Activated CD8-positive, alpha-beta T cell treated with anti-CD3 and anti-CD28 coated beads for 36 hours (primary cell): ENCODE measurements around the gene HCRTR1. TPM values are rescaled to one million over a fixed set of nuclear protein-coding genes. Genes with fewer than 3 reads are reported as not detected.

Experiments
- ATAC-seq: fragments of 200-7000 bp; cut with Tn5 transposase; one replicate; pipeline ENCODE4 v1.10.0; 2021; ENCODE audit warnings: mild to moderate bottlenecking, moderate library complexity
- CTCF ChIA-PET: fragments of 350-600 bp; sonication (Branson Sonifier 250); formaldehyde crosslinking; loops from one replicate; lab custom pipeline; 2021; ENCODE audit warnings: antibody characterized with exemption; lab: Charles Lee
- POLR2A ChIA-PET: fragments of 350-600 bp; sonication (Branson Sonifier 250); formaldehyde crosslinking; loops from one replicate; lab custom pipeline; 2021; ENCODE audit warnings: antibody characterized with exemption; lab: Charles Lee
- DNase-seq: peaks from one replicate; pipeline ENCODE4 v3.0.0-alpha.2; 2020
- H3K27ac Mint-ChIP-seq: one replicate; pipeline ENCODE4 v1.8.0; 2021; ENCODE audit warnings: mild to moderate bottlenecking, mixed read lengths
- H3K27me3 Mint-ChIP-seq: one replicate; pipeline ENCODE4 v1.8.0; 2021; ENCODE audit warnings: mixed read lengths
- H3K36me3 Mint-ChIP-seq: one replicate; pipeline ENCODE4 v1.8.0; 2021; ENCODE audit warnings: low read depth, mixed read lengths
- H3K4me1 Mint-ChIP-seq: one replicate; pipeline ENCODE4 v1.8.0; 2021; ENCODE audit warnings: low read depth, mixed read lengths
- H3K4me3 Mint-ChIP-seq: one replicate; pipeline ENCODE4 v1.8.0; 2021; ENCODE audit warnings: mild to moderate bottlenecking, moderate library complexity, mixed read lengths
- H3K9me3 Mint-ChIP-seq: one replicate; pipeline ENCODE4 v1.8.0; 2021; ENCODE audit warnings: mixed read lengths
- intact Hi-C: fragments of 100-400 bp; cut with micrococcal nuclease; formaldehyde crosslinking; loops from one replicate; pipeline ENCODE4 v1.10.0; 2022
- total RNA-seq, 2 experiments: library from RNA; stranded (reverse); gene quantifications; one replicate each; pipeline ENCODE4 v1.2.3, GENCODE V29; 2021
- TF ChIP-seq, protein P1 (sequence below): fragments of 200-600 bp; IDR thresholded peaks from one replicate; pipeline ENCODE4 v1.8.0; 2022; ENCODE audit warnings: antibody characterized with exemption, mild to moderate bottlenecking

HCRTR1 gene
- total RNA-seq, 2 experiments from 2014 or later = not detected

- Mint-ChIP-seq H3K4me1 (peaks cover 2% of the 10 kb centered on the region), H3K36me3 (no peaks in the 10 kb centered on the region), H3K27ac (no peak overlapping the region), H3K27me3 (no peaks in the 10 kb centered on the region), H3K4me3 (no peak overlapping the region), H3K9me3 (no peaks in the 10 kb centered on the region)
- intact Hi-C loops = no loop called here
- DNase-seq (no peak), ATAC-seq (no peak)
- POLR2A ChIA-PET = interaction anchor here (0.6 to 0.9 kb wide), 2 partner anchors 8 to 1515 kb away, joined by 3 read pairs; no protein-coding TSS in a partner anchor
- CTCF ChIA-PET = interaction anchor here (0.7 to 1.9 kb wide), 4 partner anchors 12 to 54 kb away, joined by 3 to 5 read pairs (median 3); no protein-coding TSS in a partner anchor
- TF ChIP-seq, protein P1, sequence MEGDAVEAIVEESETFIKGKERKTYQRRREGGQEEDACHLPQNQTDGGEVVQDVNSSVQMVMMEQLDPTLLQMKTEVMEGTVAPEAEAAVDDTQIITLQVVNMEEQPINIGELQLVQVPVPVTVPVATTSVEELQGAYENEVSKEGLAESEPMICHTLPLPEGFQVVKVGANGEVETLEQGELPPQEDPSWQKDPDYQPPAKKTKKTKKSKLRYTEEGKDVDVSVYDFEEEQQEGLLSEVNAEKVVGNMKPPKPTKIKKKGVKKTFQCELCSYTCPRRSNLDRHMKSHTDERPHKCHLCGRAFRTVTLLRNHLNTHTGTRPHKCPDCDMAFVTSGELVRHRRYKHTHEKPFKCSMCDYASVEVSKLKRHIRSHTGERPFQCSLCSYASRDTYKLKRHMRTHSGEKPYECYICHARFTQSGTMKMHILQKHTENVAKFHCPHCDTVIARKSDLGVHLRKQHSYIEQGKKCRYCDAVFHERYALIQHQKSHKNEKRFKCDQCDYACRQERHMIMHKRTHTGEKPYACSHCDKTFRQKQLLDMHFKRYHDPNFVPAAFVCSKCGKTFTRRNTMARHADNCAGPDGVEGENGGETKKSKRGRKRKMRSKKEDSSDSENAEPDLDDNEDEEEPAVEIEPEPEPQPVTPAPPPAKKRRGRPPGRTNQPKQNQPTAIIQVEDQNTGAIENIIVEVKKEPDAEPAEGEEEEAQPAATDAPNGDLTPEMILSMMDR = no peak
Observed at GRCh38 chr1:31651089-31651420, 33.6 kb downstream of the HCRTR1 start.

GRCh38 chr1:31651766-31652165, 34.3 kb downstream of the HCRTR1 start:
- TF ChIP-seq, protein P1 = no peak
- no peak overlapping the region for H3K27ac Mint-ChIP-seq
- H3K9me3 Mint-ChIP-seq = no peaks in the 10 kb centered on the region
- ATAC-seq (no peak), DNase-seq (no peak)
- ChIA-PET POLR2A (interaction anchor here (0.7 to 0.9 kb wide), 2 partner anchors 9 to 1106 kb away, joined by 3 read pairs; no protein-coding TSS in a partner anchor), CTCF (interaction anchor here (0.7 to 1.9 kb wide), 2 partner anchors 11 to 55 kb away, joined by 3 to 5 read pairs; no protein-coding TSS in a partner anchor)
- no peaks in the 10 kb centered on the region for H3K4me1 Mint-ChIP-seq
- no peaks in the 10 kb centered on the region for H3K36me3 Mint-ChIP-seq
- intact Hi-C loops = no loop called here
- no peaks in the 10 kb centered on the region for H3K27me3 Mint-ChIP-seq
- H3K4me3 Mint-ChIP-seq = no peak overlapping the region

GRCh38 chr1:31652891-31653499, 35.5 kb downstream of the HCRTR1 start:
- Mint-ChIP-seq H3K27ac (no peak overlapping the region), H3K4me3 (no peak overlapping the region), H3K4me1 (no peaks in the 10 kb centered on the region), H3K27me3 (no peaks in the 10 kb centered on the region), H3K36me3 (no peaks in the 10 kb centered on the region), H3K9me3 (no peaks in the 10 kb centered on the region)
- ChIA-PET POLR2A (no interaction called here), CTCF (no interaction called here)
- intact Hi-C loops = no loop called here
- ATAC-seq = no peak
- DNase-seq = no peak
- TF ChIP-seq, protein P1 = no peak

- Mint-ChIP-seq H3K27me3 (no peaks in the 10 kb centered on the region), H3K4me1 (no peaks in the 10 kb centered on the region), H3K36me3 (no peaks in the 10 kb centered on the region), H3K4me3 (no peak overlapping the region), H3K9me3 (no peaks in the 10 kb centered on the region), H3K27ac (no peak overlapping the region)
- CTCF ChIA-PET = no interaction called here
- intact Hi-C loops = no loop called here
- POLR2A ChIA-PET = no interaction called here
- DNase-seq (no peak), ATAC-seq (no peak)
- TF ChIP-seq, protein P1 = no peak
Observed at GRCh38 chr1:31653717-31654473, 36.4 kb downstream of the HCRTR1 start.

DNA sequence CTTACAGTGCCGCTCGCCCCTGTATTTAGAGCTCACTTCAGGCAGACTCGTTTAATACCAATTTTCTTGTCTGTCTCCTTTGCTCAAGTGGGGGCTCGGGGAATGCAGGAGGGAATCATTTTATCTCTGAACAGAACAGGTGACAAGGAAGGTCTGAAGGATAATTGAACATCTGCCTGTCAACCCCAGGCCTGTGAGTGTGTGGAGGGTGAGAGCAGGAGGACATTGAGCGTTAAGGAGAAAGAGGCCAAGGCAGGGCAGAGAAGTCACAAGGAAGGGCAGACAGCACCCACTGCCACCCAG, 36.9 kb downstream of the HCRTR1 start:
- CTCF ChIA-PET = no interaction called here
- H3K9me3 Mint-ChIP-seq = no peaks in the 10 kb centered on the region
- intact Hi-C loops = no loop called here
- H3K27me3 Mint-ChIP-seq = no peaks in the 10 kb centered on the region
- TF ChIP-seq, protein P1 = no peak
- H3K4me1 Mint-ChIP-seq = no peaks in the 10 kb centered on the region
- no peak for DNase-seq
- H3K27ac Mint-ChIP-seq = no peak overlapping the region
- no peak for ATAC-seq
- H3K4me3 Mint-ChIP-seq = no peak overlapping the region
- POLR2A ChIA-PET = no interaction called here
- H3K36me3 Mint-ChIP-seq = no peaks in the 10 kb centered on the region
